Activated CD4-positive, CD25-positive, alpha-beta regulatory T cell (primary cell): Measurements from ENCODE around the gene SPC24.
"Not testable (repeated sequence)": the region's sequence is repeated elsewhere in the genome, so short reads cannot be mapped to it uniquely, and the experiment has no call there.

Experiments
- DNase-seq, 4 experiments: peaks; one replicate each; lab custom pipeline; 2025; lab: John Stamatoyannopoulos, UW

SPC24 gene

GRCh38 chr19:11164879-11165406 lies 9.4 kb upstream of the SPC24 start:
- DNase-seq, result no peak

- DNase-seq, result no peak
These were observed 8.7 kb upstream of the SPC24 start for GRCh38 chr19:11164296-11164695.

GRCh38 chr19:11160440-11160768 lies 4.8 kb upstream of the SPC24 start:
- DNase-seq, result not testable (repeated sequence)

- no peak for DNase-seq
These were observed 4.2 kb upstream of the SPC24 start for GRCh38 chr19:11159598-11160439.

- no peak for DNase-seq
These were observed 917 bp downstream of the SPC24 start for GRCh38 chr19:11154683-11155047.

DNA sequence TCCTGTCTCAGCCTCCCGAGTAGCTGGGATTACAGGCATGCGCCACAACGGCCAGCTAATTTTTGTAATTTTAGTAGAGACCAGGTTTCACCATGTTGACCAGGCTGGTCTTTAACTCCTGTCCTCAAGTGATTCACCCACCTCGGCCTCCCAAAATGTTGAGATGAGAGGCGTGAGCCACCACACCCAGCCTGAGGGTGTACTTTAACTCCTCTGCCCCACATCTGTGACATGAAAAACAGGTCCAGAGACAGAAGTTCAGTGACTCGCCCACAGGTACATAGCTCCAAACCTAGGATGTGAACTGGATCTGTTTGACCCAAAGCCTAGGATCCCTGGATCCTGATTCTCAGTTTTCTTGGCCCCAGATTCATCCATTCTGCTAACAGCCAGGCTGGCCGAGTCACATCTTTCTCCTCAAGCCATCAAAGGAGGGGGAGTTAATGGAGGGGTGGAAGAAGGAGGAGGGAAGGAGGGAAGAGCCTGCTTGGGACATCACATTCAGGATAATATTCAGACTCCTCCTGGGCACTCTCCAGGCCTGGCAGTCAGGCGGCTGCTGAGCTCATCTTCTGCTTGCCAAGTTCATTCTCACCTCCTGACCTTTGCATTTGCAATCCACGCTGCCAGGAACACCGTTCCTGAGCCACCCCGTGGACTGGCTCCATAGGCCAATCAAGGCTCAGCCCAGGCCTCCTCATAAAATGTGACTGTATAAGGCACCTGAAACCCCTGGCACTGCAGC lies 3.1 kb downstream of the SPC24 start:
- no peak for DNase-seq

DNA sequence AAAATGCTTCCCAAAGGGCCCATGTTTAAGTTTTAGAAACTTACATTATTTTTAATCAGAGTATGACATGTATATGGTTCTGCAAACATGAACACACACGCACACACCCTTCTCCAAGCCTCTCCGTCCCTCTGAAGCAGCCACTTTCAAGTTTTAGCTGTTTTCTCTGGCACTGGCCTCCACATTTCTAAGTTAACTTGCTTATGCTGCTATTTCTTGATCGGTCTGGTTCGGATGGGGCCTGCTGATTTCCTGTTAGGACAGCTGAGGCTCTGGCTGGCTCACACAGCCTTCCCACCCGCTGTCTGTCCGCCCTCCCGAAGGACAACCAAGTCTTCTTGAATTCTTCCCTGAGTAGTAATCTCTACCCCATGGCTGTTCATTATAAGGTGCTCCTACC lies 4.4 kb downstream of the SPC24 start:
- DNase-seq, result no peak

GRCh38 chr19:11148001-11148400 lies 7.6 kb downstream of the SPC24 start:
- DNase-seq, result no peak

DNA sequence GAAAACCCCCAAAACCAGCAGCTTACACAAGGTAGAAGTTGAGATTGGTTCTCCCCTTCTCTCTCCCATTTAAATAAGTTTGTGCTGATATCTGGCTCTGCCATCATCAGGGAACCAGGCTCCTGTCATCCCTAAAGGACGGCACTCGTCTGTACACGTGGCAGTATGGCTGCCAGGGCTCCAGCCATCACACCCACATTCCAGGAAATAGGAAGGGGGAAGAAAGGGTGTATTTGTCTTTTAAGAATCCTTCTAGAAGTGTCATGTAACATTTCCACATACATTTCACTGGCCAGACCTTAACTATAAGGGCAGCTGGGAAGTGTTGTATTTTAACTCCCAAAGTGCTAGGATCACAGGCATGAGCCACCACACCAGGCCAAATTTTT lies 10.1 kb downstream of the SPC24 start:
- DNase-seq, result no peak

DNA sequence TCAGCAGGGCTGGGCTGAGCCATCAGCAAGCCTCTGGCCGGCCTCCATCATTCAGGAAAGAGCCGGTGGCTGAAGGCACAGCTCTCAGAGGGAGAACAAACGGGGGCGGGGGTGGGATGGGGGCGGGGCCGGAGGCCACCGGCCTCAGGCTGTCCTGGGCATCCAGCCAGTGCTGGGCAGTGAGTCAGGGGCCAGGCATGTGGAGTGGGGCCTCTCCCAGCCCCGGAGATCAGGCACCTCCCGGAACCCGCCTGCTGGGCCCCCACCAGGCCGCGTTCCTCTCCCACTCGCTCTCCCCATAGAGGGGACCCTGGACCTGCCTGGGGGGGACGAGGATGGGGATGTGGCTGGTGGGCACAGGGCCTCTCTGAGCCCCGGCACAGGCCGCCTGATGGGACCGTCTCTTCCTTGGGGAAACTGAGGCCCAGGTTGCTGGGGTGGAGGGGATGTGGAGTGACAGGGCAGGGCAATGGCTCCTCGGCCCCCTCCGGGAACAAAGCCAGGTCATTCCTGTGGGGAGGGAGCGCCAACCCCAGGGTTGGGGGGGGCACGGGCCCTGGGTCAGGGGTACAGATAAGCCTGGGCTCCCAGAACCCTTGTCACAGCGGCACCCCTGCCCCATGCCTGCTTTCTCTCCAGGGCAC lies 12.9 kb downstream of the SPC24 start:
- DNase-seq, result no peak

DNA sequence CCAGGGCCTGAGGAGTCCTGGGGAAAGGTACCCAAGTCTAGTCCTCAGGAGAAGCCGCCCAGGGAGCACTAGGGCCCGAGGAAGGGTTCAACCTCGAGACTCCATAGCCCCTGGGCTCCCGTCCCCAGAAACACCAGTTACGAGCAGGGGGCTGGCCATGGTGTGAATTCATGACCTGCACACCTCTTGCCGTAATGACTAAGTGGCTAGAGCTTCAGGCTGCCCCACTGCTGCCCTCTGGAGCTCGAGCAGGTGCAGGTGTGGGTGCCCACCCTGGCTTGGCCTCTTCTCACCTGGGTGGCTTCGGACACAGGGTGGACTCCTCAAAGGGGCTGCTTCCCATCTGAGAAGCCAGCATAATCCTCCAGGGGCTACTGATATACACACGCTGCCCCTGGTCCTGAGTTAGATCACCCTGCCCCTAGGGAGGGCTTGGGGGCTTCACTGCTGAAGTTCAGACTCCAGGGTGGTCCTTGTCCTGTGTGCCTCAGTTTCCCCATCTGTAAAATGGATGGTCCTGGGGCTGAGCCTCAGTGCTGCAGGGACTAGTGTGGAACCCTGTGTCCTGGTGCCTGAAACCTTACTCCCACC lies 13.6 kb downstream of the SPC24 start:
- no peak for DNase-seq

DNA sequence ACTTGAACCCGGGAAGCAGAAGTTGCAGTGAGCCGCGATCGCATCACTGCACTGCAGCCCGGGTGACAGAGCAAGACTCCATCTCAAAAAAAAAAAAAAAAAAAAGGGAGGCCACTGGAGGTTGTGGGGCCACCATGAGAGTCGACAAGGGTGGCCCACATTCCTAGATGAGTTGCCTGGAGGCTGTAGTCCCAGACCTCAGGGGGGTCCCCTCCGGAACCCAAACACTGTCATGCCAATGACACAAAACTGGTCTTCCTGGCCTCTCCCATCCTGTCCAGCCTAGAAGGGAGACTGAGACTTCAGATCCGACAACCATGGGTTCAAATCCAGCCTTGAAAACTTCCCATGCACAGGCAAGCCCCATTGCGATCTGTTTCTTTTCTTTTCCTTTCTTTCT lies 14.7 kb downstream of the SPC24 start:
- no peak for DNase-seq

GRCh38 chr19:11140023-11140538 lies 15.5 kb downstream of the SPC24 start:
- not testable (repeated sequence) for DNase-seq

GRCh38 chr19:11138601-11139300 lies 16.8 kb downstream of the SPC24 start:
- no peak for DNase-seq

GRCh38 chr19:11137542-11138384 lies 17.8 kb downstream of the SPC24 start:
- peak in 1 of 4 experiments; percentile 27 for DNase-seq

- no peak for DNase-seq
These were observed 19.0 kb downstream of the SPC24 start for GRCh38 chr19:11136400-11137101.

GRCh38 chr19:11131471-11131870 lies 24.1 kb downstream of the SPC24 start:
- no peak for DNase-seq

GRCh38 chr19:11130824-11131455 lies 24.6 kb downstream of the SPC24 start:
- DNase-seq, result peak; percentile 43 to 62 (median 58)

DNA sequence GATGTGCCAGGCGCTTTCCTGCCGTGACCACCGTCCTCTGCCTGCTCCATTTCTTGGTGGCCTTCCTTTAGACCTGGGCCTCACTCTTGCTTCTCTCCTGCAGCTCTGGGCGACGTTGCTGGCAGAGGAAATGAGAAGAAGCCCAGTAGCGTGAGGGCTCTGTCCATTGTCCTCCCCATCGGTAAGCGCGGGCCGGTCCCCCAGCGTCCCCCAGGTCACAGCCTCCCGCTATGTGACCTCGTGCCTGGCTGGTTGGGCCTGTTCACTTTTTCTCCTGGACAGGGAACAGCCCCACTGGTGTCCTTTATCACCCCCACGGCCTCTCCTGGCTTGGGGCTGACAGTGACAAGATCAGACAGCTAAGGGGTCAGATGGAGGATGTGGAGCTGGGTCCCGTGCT lies 27.7 kb downstream of the SPC24 start:
- DNase-seq, result no peak
